H1 (cell line): ENCODE data around the gene ACTN3. TPM values are rescaled to one million over a fixed set of nuclear protein-coding genes. Genes with fewer than 3 reads are reported as not detected.

Source experiments
- CTCF ChIA-PET: fragments of 300-600 bp; sonication (Branson Sonifier 250); formaldehyde crosslinking; loops from one replicate; lab custom pipeline; 2021; ENCODE audit not compliant: partially characterized antibody; lab: Charles Lee
- POLR2A ChIA-PET: fragments of 300-600 bp; sonication (Branson Sonifier 250); formaldehyde crosslinking; loops from one replicate; lab custom pipeline; 2021; ENCODE audit warnings: inconsistent platforms; ENCODE audit not compliant: partially characterized antibody; lab: Charles Lee
- DNase-seq, 2 experiments: peaks; one replicate each; pipeline versions ENCODE4 v3.0.0 to v3.0.0-alpha.2; 2010 to 2022; ENCODE audit warnings: low spot score in 2 of 2, low read depth in 1 of 2, mixed read lengths in 1 of 2
- FAIRE-seq: peaks from 2 replicates; lab custom pipeline; 2011; peaks lifted over from hg19 to GRCh38; lab: Jason Lieb, UNC
- H2AFZ ChIP-seq: 2 replicates; pipeline ENCODE4 v1.8.1; 2012; ENCODE audit warnings: low read length, inconsistent platforms
- H2AK5ac ChIP-seq: 2 replicates; pipeline ENCODE4 v1.6.1; 2013; ENCODE audit warnings: low read depth, low read length
- H2BK120ac ChIP-seq: replicated peaks from 2 replicates; pipeline ENCODE3; 2013; ENCODE audit warnings: low read depth, low read length, inconsistent platforms
- H2BK12ac ChIP-seq: 2 replicates; pipeline ENCODE4 v1.6.1; 2013; ENCODE audit warnings: low read depth, low read length
- H2BK15ac ChIP-seq: 2 replicates; pipeline ENCODE4 v1.6.1; 2013; ENCODE audit warnings: low read length
- H2BK20ac ChIP-seq: 2 replicates; pipeline ENCODE4 v1.6.1; 2013; ENCODE audit warnings: low read length
- H2BK5ac ChIP-seq: 2 replicates; pipeline ENCODE4 v1.6.1; 2013; ENCODE audit warnings: low read depth, low read length
- H3K14ac ChIP-seq: 2 replicates; pipeline ENCODE4 v1.6.1; 2013; ENCODE audit warnings: inconsistent platforms; ENCODE audit not compliant: insufficient read length
- H3K18ac ChIP-seq: 2 replicates; pipeline ENCODE4 v1.6.1; 2013; ENCODE audit warnings: low read length; ENCODE audit errors: extremely low read depth
- H3K23ac ChIP-seq: 2 replicates; pipeline ENCODE4 v1.6.1; 2013; ENCODE audit warnings: inconsistent platforms; ENCODE audit not compliant: insufficient read length
- H3K23me2 ChIP-seq: 2 replicates; pipeline ENCODE4 v1.6.1; 2013; ENCODE audit warnings: low read depth, low read length
- H3K27ac ChIP-seq: 2 replicates; pipeline ENCODE4 v1.6.1; 2011; ENCODE audit warnings: low read depth, low read length, inconsistent platforms
- H3K27me3 ChIP-seq, 4 experiments: replicated peaks in 1 of 4; 1 replicate in 1 of 4; 2 replicates in 3 of 4; pipeline versions ENCODE4 v1.6.1 to v1.8.1; 2011 to 2013; ENCODE audit warnings: low read length in 3 of 4, mild to moderate bottlenecking in 3 of 4, inconsistent platforms in 2 of 4, mixed read lengths in 2 of 4, moderate library complexity in 1 of 4; ENCODE audit not compliant: control insufficient read depth in 3 of 4, insufficient read depth in 3 of 4; ENCODE audit errors: extremely low read depth in 1 of 4
- H3K36me3 ChIP-seq, 4 experiments: 2 replicates each; pipeline versions ENCODE4 v1.6.1 to v1.8.1; 2011 to 2013; ENCODE audit warnings: mild to moderate bottlenecking in 4 of 4, low read length in 3 of 4, moderate library complexity in 2 of 4, control low read depth in 1 of 4, inconsistent platforms in 1 of 4; ENCODE audit not compliant: insufficient read depth in 4 of 4, control insufficient read depth in 2 of 4
- H3K4ac ChIP-seq: replicated peaks from 2 replicates; pipeline ENCODE3; 2013; ENCODE audit warnings: low read length, low read depth, mixed read lengths, inconsistent platforms; ENCODE audit not compliant: insufficient read length
- H3K4me1 ChIP-seq, 4 experiments: replicated peaks in 1 of 4; 1 replicate in 1 of 4; 2 replicates in 3 of 4; pipeline versions ENCODE4 v1.6.1 to v1.8.1; 2011 to 2013; ENCODE audit warnings: low read length in 3 of 4, inconsistent platforms in 2 of 4, mixed read lengths in 1 of 4; ENCODE audit not compliant: insufficient read depth in 4 of 4, control insufficient read depth in 3 of 4
- H3K4me2 ChIP-seq, 2 experiments: 2 replicates each; pipeline versions ENCODE4 v1.6.1 to v1.8.1; 2011 to 2013; ENCODE audit warnings: low read depth in 2 of 2, low read length in 2 of 2, control low read depth in 1 of 2, inconsistent platforms in 1 of 2, mild to moderate bottlenecking in 1 of 2; ENCODE audit not compliant: insufficient read depth in 1 of 2
- H3K4me3 ChIP-seq, 4 experiments: fragments of 200-600, 300-600 bp in 1 of 4; sonication (generic), shearing (Covaris generic), sonication (Bioruptor Twin) in 1 of 4; 2 replicates each; pipeline versions ENCODE4 v1.5.1 to v1.8.1; 2011 to 2016; ENCODE audit warnings: low read length in 4 of 4, low read depth in 3 of 4, control low read depth in 2 of 4, inconsistent platforms in 2 of 4, mild to moderate bottlenecking in 2 of 4, mixed read lengths in 1 of 4, moderate library complexity in 1 of 4; ENCODE audit not compliant: insufficient read depth in 2 of 4; ENCODE audit errors: extremely low read depth in 1 of 4
- H3K56ac ChIP-seq: replicated peaks from 2 replicates; pipeline ENCODE3; 2013; ENCODE audit warnings: low read depth, mild to moderate bottlenecking, mixed read lengths, low read length, inconsistent platforms; ENCODE audit not compliant: insufficient read length
- H3K79me1 ChIP-seq: 2 replicates; pipeline ENCODE4 v1.6.1; 2013; ENCODE audit warnings: low read depth, low read length, control low read depth
- H3K79me2 ChIP-seq, 2 experiments: 2 replicates each; pipeline versions ENCODE4 v1.6.1 to v1.8.1; 2012 to 2013; ENCODE audit warnings: low read length in 2 of 2, mild to moderate bottlenecking in 2 of 2, inconsistent platforms in 1 of 2; ENCODE audit not compliant: insufficient read depth in 2 of 2, control insufficient read depth in 1 of 2
- H3K9ac ChIP-seq, 4 experiments: replicated peaks in 1 of 4; 1 replicate in 1 of 4; 2 replicates in 3 of 4; pipeline versions ENCODE4 v1.6.1 to v1.8.1; 2011 to 2013; ENCODE audit warnings: low read depth in 3 of 4, low read length in 3 of 4, control low read depth in 2 of 4, mild to moderate bottlenecking in 2 of 4, moderate library complexity in 2 of 4, inconsistent platforms in 1 of 4; ENCODE audit errors: extremely low read depth in 1 of 4
- H3K9me3 ChIP-seq, 2 experiments: 2 replicates each; pipeline versions ENCODE4 v1.6.1 to v1.8.1; 2012 to 2013; ENCODE audit warnings: mild to moderate bottlenecking in 2 of 2, moderate library complexity in 2 of 2, control low read depth in 1 of 2, inconsistent platforms in 1 of 2, low read depth in 1 of 2, low read length in 1 of 2, mixed read lengths in 1 of 2; ENCODE audit not compliant: insufficient read depth in 2 of 2
- H4K20me1 ChIP-seq, 2 experiments: replicated peaks in 1 of 2; 2 replicates each; pipeline versions ENCODE3 to v1.8.1; 2011 to 2013; ENCODE audit warnings: inconsistent platforms in 2 of 2, low read length in 2 of 2, mild to moderate bottlenecking in 1 of 2; ENCODE audit not compliant: insufficient read depth in 2 of 2, control insufficient read depth in 1 of 2
- H4K5ac ChIP-seq: 2 replicates; pipeline ENCODE4 v1.6.1; 2013; ENCODE audit warnings: low read length, low read depth, mixed read lengths, inconsistent platforms; ENCODE audit not compliant: insufficient read length
- H4K8ac ChIP-seq: 2 replicates; pipeline ENCODE4 v1.8.0; 2013; ENCODE audit warnings: mild to moderate bottlenecking, moderate library complexity, low read length, inconsistent platforms; ENCODE audit not compliant: insufficient read depth; ENCODE audit errors: extremely low read depth
- H4K91ac ChIP-seq: replicated peaks from 2 replicates; pipeline ENCODE3; 2013; ENCODE audit warnings: low read length, mixed read lengths, inconsistent platforms; ENCODE audit not compliant: insufficient read length
- BRCA1 ChIP-seq: IDR thresholded peaks from 2 replicates; pipeline ENCODE4 v1.6.1; 2012; ENCODE audit warnings: low read depth, low read length, improper control_type of control experiment
- CBX5 ChIP-seq: fragments of 300-800, 300-1000 bp; sonication (generic); IDR thresholded peaks from 2 replicates; pipeline ENCODE4 v1.7.1; 2016; ENCODE audit warnings: antibody characterized with exemption, low read length, low read depth
- CEBPB ChIP-seq: IDR thresholded peaks from 2 replicates; pipeline ENCODE4 v1.6.1; 2012; ENCODE audit warnings: low read depth, low read length
- CHD1 ChIP-seq: IDR thresholded peaks from 2 replicates; pipeline ENCODE4 v1.6.1; 2012; ENCODE audit warnings: low read depth, low read length, improper control_type of control experiment
- CTBP2 ChIP-seq: IDR thresholded peaks from 2 replicates; pipeline ENCODE4 v1.7.0; 2011; ENCODE audit warnings: borderline replicate concordance, mild to moderate bottlenecking, moderate library complexity, mixed read lengths, low read length; ENCODE audit not compliant: insufficient read depth, insufficient read length
- CTCF ChIP-seq, 3 experiments: IDR thresholded peaks; 1 replicate in 2 of 3; 2 replicates in 1 of 3; pipeline versions ENCODE4 v1.5.1 to v1.6.1; 2011; ENCODE audit warnings: low read length in 3 of 3, mild to moderate bottlenecking in 3 of 3, inconsistent platforms in 2 of 3, low read depth in 1 of 3, moderate library complexity in 1 of 3; ENCODE audit not compliant: insufficient read depth in 1 of 3; ENCODE audit errors: control extremely low read depth in 1 of 3
- JUND ChIP-seq: IDR thresholded peaks from 2 replicates; pipeline ENCODE4 v1.6.1; 2011; ENCODE audit warnings: mild to moderate bottlenecking, improper control_type of control experiment, low read length
- MAFK ChIP-seq: IDR thresholded peaks from 2 replicates; pipeline ENCODE4 v1.6.1; 2012; ENCODE audit warnings: low read depth, mild to moderate bottlenecking, improper control_type of control experiment, low read length
- MAX ChIP-seq: IDR thresholded peaks from 2 replicates; pipeline ENCODE4 v1.6.1; 2012; ENCODE audit warnings: inconsistent platforms
- RBBP5 ChIP-seq: IDR thresholded peaks from 2 replicates; pipeline ENCODE4 v1.7.1; 2012; ENCODE audit warnings: low read depth, mild to moderate bottlenecking, inconsistent platforms, low read length, moderate library complexity, borderline replicate concordance
- SP4 ChIP-seq: IDR thresholded peaks from 2 replicates; pipeline ENCODE4 v1.6.1; 2012; ENCODE audit warnings: low read length, inconsistent platforms
- TCF12 ChIP-seq: IDR thresholded peaks from 2 replicates; pipeline ENCODE4 v1.6.1; 2011; ENCODE audit warnings: low read depth, mild to moderate bottlenecking, low read length
- WGBS, 2 experiments: shearing (Covaris generic) in 1 of 2; methylation state at CpG; one replicate each; pipeline versions ENCODE4 v1.1.6 to v1.1.7; 2013 to 2015; ENCODE audit warnings: low lambda C conversion rate in 2 of 2, mixed read lengths in 2 of 2, inconsistent platforms in 1 of 2, low coverage in 1 of 2, missing lambda C conversion rate in 1 of 2; ENCODE audit not compliant: insufficient replicate concordance in 2 of 2, insufficient coverage in 1 of 2, insufficient read length in 1 of 2; ENCODE audit errors: extremely low coverage in 1 of 2, missing lambda C conversion rate in 1 of 2; 5-methylcytosine and 5-hydroxymethylcytosine counted together
- polyA plus RNA-seq, 7 experiments: library from polyadenylated mRNA; depleted of rRNA in 3 of 7; stranded (reverse) in 5 of 7; unstranded in 2 of 7; fragments of >200 nt in 5 of 7; fragments of 200-250 nt in 2 of 7; gene quantifications; 1 replicate in 5 of 7; 2 replicates in 1 of 7; 4 replicates in 1 of 7; pipeline versions ENCODE4 v1.2.1 to v1.2.3, GENCODE V29; 2011 to 2013; ENCODE audit warnings: missing spikeins in 2 of 7, mixed read lengths in 2 of 7
- total RNA-seq: library from RNA; stranded (reverse); fragmentation: NEBNext Ultra II Directional; extraction: Animal tissue kit (Norgen Biotek cat#: 25700); gene quantifications from 2 replicates; pipeline ENCODE4 v1.2.1, GENCODE V29; 2021

Gene ACTN3
- total and polyA plus RNA-seq, 2 of the 8 experiments (the other 6 are each of a cell fraction or from before 2014, with no cell fraction given): 30.8 to 36.7 TPM

GRCh38 chr11:66564984-66565383, 18.3 kb downstream of the ACTN3 start:
- Histone ChIP-seq H3K18ac (no peak overlapping the region), H4K91ac (no peak overlapping the region), H4K8ac (no peak overlapping the region), H3K4ac (no peak overlapping the region), H2AFZ (no peak overlapping the region), H3K27me3 (no peaks in the 10 kb centered on the region), H3K4me2 (no peak overlapping the region), H3K36me3 (peaks cover 10 to 31% (median 30%) of the 10 kb centered on the region in 4 experiments), H3K79me2 (no peaks in the 10 kb centered on the region), H3K79me1 (no peaks in the 10 kb centered on the region), H2BK120ac (no peak overlapping the region), H3K4me3 (no peak overlapping the region), H3K27ac (no peak overlapping the region), H3K23me2 (no peaks in the 10 kb centered on the region), H3K14ac (no peak overlapping the region), H3K9me3 (no peaks in the 10 kb centered on the region), H2AK5ac (no peak overlapping the region), H4K5ac (no peak overlapping the region), H3K9ac (no peak overlapping the region), H3K4me1 (peaks cover 2 to 8% (median 3%) of the 10 kb centered on the region in 4 experiments; a peak in 4 of 7 replicates), H2BK20ac (no peak overlapping the region), H2BK12ac (no peak overlapping the region), H3K23ac (no peak overlapping the region), H3K56ac (no peak overlapping the region), H2BK15ac (no peak overlapping the region), H2BK5ac (no peak overlapping the region), H4K20me1 (no peaks in the 10 kb centered on the region)
- POLR2A ChIA-PET: interaction anchor here (0.7 to 7.4 kb wide), 8 partner anchors 11 to 127 kb away, joined by 3 to 54 read pairs (median 5); partner anchors contain the start of genes ACTN3, RBM14, RBM4 and ZDHHC24
- WGBS, 2 experiments: 89% methylated on average over 5 of the region's 5 CpGs; no CpG with 5 or more reads in 1 of the 2 experiments
- FAIRE-seq (no peak), DNase-seq (no peak)
- CTCF ChIA-PET: interaction anchor here (0.9 kb wide), 1 partner anchor 274 kb away, joined by 3 read pairs; no protein-coding TSS in a partner anchor
- no peak for TF ChIP-seq CHD1
- no peak for TF ChIP-seq TCF12
- no peak for TF ChIP-seq JUND
- no peak for TF ChIP-seq CEBPB
- TF ChIP-seq CBX5: no peak
- TF ChIP-seq SP4: no peak
- no peak for TF ChIP-seq MAFK
- TF ChIP-seq BRCA1: no peak
- TF ChIP-seq CTCF (IDR thresholded peaks at IDR 0.05; ENCODE audit: control extremely low read depth in 1 of 3, insufficient read depth in 1 of 3, low read depth in 1 of 3, low read length in 3 of 3): no peak
- TF ChIP-seq CTBP2: no peak
- no peak for TF ChIP-seq RBBP5
- TF ChIP-seq MAX: no peak
